Mucosa of descending colon (tissue), 3 donors: ENCODE data around the gene SNX18. TPM values are rescaled to one million over a fixed set of nuclear protein-coding genes. Genes with fewer than 3 reads are reported as not detected.

ENCODE experiments used
- ATAC-seq: fragments of 200-7000 bp; cut with Tn5 transposase; one replicate; pipeline ENCODE4 v1.9.1; 2020; ENCODE audit warnings: mild to moderate bottlenecking, moderate library complexity
- DNase-seq, 3 donors: peaks; one replicate each; pipeline ENCODE4 v3.0.0-alpha.2; 2020
- H3K36me3 ChIP-seq: fragments of 200-600 bp; one replicate; pipeline ENCODE4 v1.8.0; 2021; ENCODE audit warnings: low read depth, mild to moderate bottlenecking
- H3K4me1 ChIP-seq: fragments of 200-600 bp; one replicate; pipeline ENCODE4 v1.8.0; 2021; ENCODE audit warnings: low read depth, mild to moderate bottlenecking
- H3K4me3 ChIP-seq: fragments of 200-600 bp; one replicate; pipeline ENCODE4 v1.8.0; 2021; ENCODE audit warnings: mild to moderate bottlenecking
- H3K9me3 ChIP-seq: fragments of 200-600 bp; one replicate; pipeline ENCODE4 v1.8.0; 2021; ENCODE audit warnings: mild to moderate bottlenecking
- CTCF ChIP-seq: fragments of 200-600 bp; IDR thresholded peaks from one replicate; pipeline ENCODE4 v1.8.0; 2022; ENCODE audit warnings: antibody characterized with exemption, mild to moderate bottlenecking
- intact Hi-C, 2 donors: fragments of 100-400 bp; cut with DNase I in 1 of 2; cut with micrococcal nuclease in 1 of 2; formaldehyde crosslinking; loops; one replicate each; pipeline versions ENCODE4 v1.11.0 to v1.11.1; 2022; cut with DNase I, micrococcal nuclease
- total RNA-seq, 3 donors: library from RNA; stranded (reverse); fragmentation: NEBNext Ultra II Directional in 2 of 3; extraction: Animal tissue kit (Norgen Biotek cat#: 25700) in 2 of 3; gene quantifications; one replicate each; pipeline versions ENCODE4 v1.2.1 to v1.2.4, GENCODE V29; 2021 to 2023
- donor health status: DM: no; HTN: no; CAD: no; lungs with moderate emphysema.
- donor health status: DM: no; HTN: no; CAD: no.
- donor health status: DM: no; HTN: yes; CAD: no.

The SNX18 gene
- total RNA-seq, 3 donors from 2014 or later: 8.7 to 28.9 (median 13.7) TPM

- DNase-seq: no peak
- intact Hi-C loops: no loop called here
- no peaks in the 10 kb centered on the region for H3K36me3 ChIP-seq
- H3K4me3 ChIP-seq: no peak overlapping the region
- H3K9me3 ChIP-seq: no peaks in the 10 kb centered on the region
- no peak for ATAC-seq
- H3K4me1 ChIP-seq: peaks cover 10% of the 10 kb centered on the region
- no peak for TF ChIP-seq CTCF
Observed at GRCh38 chr5:54544044-54544443, 26.5 kb downstream of the SNX18 start.

- intact Hi-C loops: no loop called here
- Histone ChIP-seq H3K4me1 (peaks cover 10% of the 10 kb centered on the region), H3K4me3 (no peak overlapping the region), H3K36me3 (no peaks in the 10 kb centered on the region), H3K9me3 (no peaks in the 10 kb centered on the region)
- TF ChIP-seq CTCF: no peak
- ATAC-seq: peak; percentile 77
- DNase-seq: peak in 1 of 3 donors; percentile 53
Observed at GRCh38 chr5:54545796-54546195, 28.2 kb downstream of the SNX18 start.

GRCh38 chr5:54547711-54548250 lies 30.2 kb downstream of the SNX18 start:
- DNase-seq (peak in 1 of 3 donors; percentile 54), ATAC-seq (peak; percentile 56)
- H3K9me3 ChIP-seq: no peaks in the 10 kb centered on the region
- no peak overlapping the region for H3K4me3 ChIP-seq
- H3K36me3 ChIP-seq: no peaks in the 10 kb centered on the region
- intact Hi-C loops: no loop called here
- peaks cover 10% of the 10 kb centered on the region for H3K4me1 ChIP-seq
- TF ChIP-seq CTCF: no peak

GRCh38 chr5:54548565-54548964 lies 31.0 kb downstream of the SNX18 start:
- TF ChIP-seq CTCF: no peak
- H3K4me1 ChIP-seq: peaks cover 10% of the 10 kb centered on the region
- H3K36me3 ChIP-seq: no peaks in the 10 kb centered on the region
- intact Hi-C loops: no loop called here
- no peak for ATAC-seq
- H3K4me3 ChIP-seq: no peak overlapping the region
- no peaks in the 10 kb centered on the region for H3K9me3 ChIP-seq
- no peak for DNase-seq

GRCh38 chr5:54551292-54551691 lies 33.7 kb downstream of the SNX18 start:
- no peaks in the 10 kb centered on the region for H3K9me3 ChIP-seq
- intact Hi-C loops: no loop called here
- ATAC-seq: no peak
- no peaks in the 10 kb centered on the region for H3K36me3 ChIP-seq
- DNase-seq: no peak
- no peak overlapping the region for H3K4me3 ChIP-seq
- no peaks in the 10 kb centered on the region for H3K4me1 ChIP-seq
- no peak for TF ChIP-seq CTCF

GRCh38 chr5:54551926-54552325 lies 34.4 kb downstream of the SNX18 start:
- Histone ChIP-seq H3K36me3 (no peaks in the 10 kb centered on the region), H3K9me3 (no peaks in the 10 kb centered on the region), H3K4me3 (no peak overlapping the region), H3K4me1 (no peaks in the 10 kb centered on the region)
- DNase-seq (no peak), ATAC-seq (no peak)
- no peak for TF ChIP-seq CTCF
- intact Hi-C loops: no loop called here
